Sciatic nerve (tissue), 2 donors: ENCODE data around the gene LCE3E. TPM values are rescaled to one million over a fixed set of nuclear protein-coding genes. Genes with fewer than 3 reads are reported as not detected.

Experiments
- ATAC-seq: fragments of 200-7000 bp; cut with Tn5 transposase; one replicate; pipeline ENCODE4 v1.9.1; 2020; ENCODE audit warnings: mild to moderate bottlenecking, moderate library complexity
- DNase-seq: peaks from one replicate; pipeline ENCODE4 v3.0.0-alpha.2; 2020; ENCODE audit warnings: low spot score
- intact Hi-C: fragments of 100-400 bp; cut with DNase I; formaldehyde crosslinking; loops from one replicate; pipeline ENCODE4 v1.14.2; 2022
- total RNA-seq: library from RNA; stranded (reverse); fragmentation: NEBNext Ultra II Directional; extraction: Animal tissue kit (Norgen Biotek cat#: 25700); gene quantifications from one replicate; pipeline ENCODE4 v1.2.1, GENCODE V29; 2021
- donor health status: DM: no; HTN: no; CAD: no.
- donor health status: DM: no; HTN: no; CAD: no.

The LCE3E gene
- total RNA-seq, 1 donor from 2014 or later = not detected

DNA sequence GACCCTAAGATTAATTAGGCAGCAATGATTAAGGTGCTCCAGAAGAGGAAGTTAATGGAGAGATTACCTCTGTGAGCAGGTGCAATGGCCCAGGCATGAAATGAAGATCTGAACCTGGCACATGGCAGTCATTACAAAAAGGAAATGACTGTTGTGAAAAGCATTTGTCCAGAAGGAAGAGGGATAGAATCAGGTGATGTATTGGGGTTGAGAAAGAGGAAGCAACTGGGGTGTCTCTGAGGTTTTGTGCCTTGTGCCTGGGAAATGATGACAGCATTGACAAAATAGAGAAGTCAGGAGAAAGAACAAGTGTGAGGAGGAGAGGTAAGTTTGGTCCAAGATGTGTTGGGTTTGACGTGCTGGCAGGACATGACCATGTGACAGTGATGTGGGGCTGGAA is 46.7 kb downstream of the LCE3E start:
- ATAC-seq (no peak), DNase-seq (no peak)
- intact Hi-C loops = no loop called here

DNA sequence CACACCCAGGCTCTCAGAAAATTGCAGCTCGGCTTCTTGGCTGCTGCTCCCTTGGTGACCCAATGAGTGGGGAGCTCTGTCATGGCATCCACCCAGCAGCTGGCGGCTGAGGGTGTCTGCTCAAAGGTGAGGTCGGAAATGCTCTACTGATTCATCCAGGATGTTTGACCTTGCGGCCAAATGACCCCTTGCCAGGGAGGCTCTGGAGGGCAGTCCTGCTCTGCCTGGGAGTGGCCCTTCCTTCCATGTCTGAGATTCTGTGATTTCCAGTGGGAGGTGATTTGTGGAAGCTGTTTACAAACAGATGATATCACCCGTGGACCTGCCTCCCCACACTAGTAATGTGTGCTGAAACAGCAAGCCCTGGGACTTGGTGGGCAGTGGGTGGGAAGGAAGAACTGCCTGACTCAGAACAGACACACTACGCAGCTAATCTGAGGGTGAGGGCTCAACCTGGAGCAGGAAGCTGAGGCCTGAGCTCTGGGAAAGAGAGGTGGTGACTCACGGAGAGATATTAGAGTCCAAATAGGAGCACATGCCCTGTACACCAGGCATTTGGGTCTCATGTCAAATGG is 49.3 kb downstream of the LCE3E start:
- intact Hi-C loops = no loop called here
- DNase-seq = no peak

DNA sequence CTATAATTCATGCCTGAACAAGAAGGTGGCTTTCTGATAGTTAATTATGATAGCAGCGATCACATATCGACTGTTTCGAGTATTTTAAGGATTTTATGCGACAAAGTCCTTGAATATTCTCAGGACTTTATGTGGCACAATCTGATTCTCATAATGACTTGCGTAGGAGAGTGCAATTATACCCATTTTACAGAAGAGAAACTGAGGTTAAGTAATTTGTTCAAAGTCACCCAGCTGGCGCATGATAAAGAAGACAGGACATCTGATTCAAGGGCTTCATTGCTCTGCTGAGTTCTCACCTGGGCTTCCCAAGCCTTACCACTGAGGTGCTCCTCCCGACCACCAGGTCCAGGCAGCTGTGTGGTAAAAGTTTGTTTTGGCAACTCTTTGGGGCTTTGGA is 50.5 kb downstream of the LCE3E start:
- ATAC-seq = no peak
- intact Hi-C loops = no loop called here
- DNase-seq = no peak

More for the DNA sequence above, 49.3 kb downstream of the LCE3E start:
- ATAC-seq = no peak

Other genes with a start within 250 kb of the LCE3E start
- gene FLG, start 241.5 kb downstream of the LCE3E start, total RNA-seq = 0.04 TPM
- gene FLG2, start 206.8 kb downstream of the LCE3E start, total RNA-seq = not detected
- not detected for gene CRNN, start 152.5 kb downstream of the LCE3E start, total RNA-seq
- not detected for gene LCE5A, start 56.0 kb downstream of the LCE3E start, total RNA-seq
- gene CRCT1, start 52.3 kb downstream of the LCE3E start, total RNA-seq = not detected
- not detected for gene LCE3D, start 13.7 kb upstream of the LCE3E start, total RNA-seq
- gene LCE3C, start 33.5 kb upstream of the LCE3E start, total RNA-seq = not detected
- not detected for gene LCE3B, start 47.0 kb upstream of the LCE3E start, total RNA-seq
- gene LCE3A, start 56.3 kb upstream of the LCE3E start, total RNA-seq = not detected
- not detected for gene LCE2D, start 96.6 kb upstream of the LCE3E start, total RNA-seq
- not detected for gene LCE2C, start 108.5 kb upstream of the LCE3E start, total RNA-seq
- gene LCE2B, start 119.3 kb upstream of the LCE3E start, total RNA-seq = not detected
- not detected for gene LCE2A, start 131.6 kb upstream of the LCE3E start, total RNA-seq
- gene LCE4A, start 141.4 kb upstream of the LCE3E start, total RNA-seq = not detected
- gene KPRP, start 191.2 kb upstream of the LCE3E start, total RNA-seq = not detected
- gene LCE1F, start 208.4 kb upstream of the LCE3E start, total RNA-seq = not detected
- not detected for gene LCE1E, start 219.5 kb upstream of the LCE3E start, total RNA-seq
- gene LCE1D, start 229.9 kb upstream of the LCE3E start, total RNA-seq = not detected
- not detected for gene LCE1C, start 239.9 kb upstream of the LCE3E start, total RNA-seq
- not detected for gene LCE1B, start 245.2 kb upstream of the LCE3E start, total RNA-seq